Fibroblast of skin of right biceps (primary cell): ENCODE results near the gene GALNT2.

Experiments used
- DNase-seq: peaks from one replicate; pipeline ENCODE4 v3.0.0-alpha.2; 2013

GALNT2 gene

DNA sequence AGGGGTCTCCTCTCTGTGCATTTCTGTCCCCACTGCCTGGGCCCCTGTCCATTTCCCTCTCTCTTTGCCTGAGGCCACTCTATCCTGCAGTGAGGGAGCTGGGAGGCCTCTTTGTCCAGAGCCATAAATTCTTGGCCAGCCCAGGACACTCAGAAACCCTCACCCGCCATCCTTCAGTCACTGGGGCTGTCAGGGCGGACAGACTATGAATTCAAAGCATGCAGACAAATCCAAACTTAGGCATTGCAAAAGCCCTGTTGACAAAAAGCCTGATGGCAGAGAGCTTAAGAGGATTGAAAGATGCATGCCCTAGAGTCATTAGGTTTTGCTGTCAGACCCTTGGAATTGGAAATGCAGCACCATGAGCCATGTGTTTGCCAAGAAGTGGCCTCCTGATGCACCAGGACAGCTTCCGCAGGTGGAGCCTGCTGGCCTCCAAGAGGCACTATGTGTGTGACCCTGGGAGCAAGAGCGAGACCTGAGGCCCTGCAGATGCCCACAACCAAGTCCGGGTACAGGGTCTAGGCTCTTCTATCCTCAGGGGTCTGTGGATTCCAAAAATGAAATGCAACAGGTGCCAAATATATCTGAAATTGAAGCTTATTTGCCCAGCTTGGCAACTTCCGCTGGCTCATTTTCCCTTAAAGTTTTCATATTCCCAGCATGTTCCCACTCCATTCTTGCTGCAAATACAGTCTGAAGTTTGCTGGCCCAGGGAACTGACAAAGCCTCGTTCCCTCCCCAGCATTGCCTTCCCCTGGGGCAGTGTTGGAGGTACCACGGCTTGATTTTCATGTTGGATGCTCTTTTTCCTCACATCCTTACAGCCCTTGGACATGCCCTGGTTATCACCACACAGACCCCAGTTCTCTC is 181.2 kb downstream of the GALNT2 start:
- DNase-seq, result no peak

DNA sequence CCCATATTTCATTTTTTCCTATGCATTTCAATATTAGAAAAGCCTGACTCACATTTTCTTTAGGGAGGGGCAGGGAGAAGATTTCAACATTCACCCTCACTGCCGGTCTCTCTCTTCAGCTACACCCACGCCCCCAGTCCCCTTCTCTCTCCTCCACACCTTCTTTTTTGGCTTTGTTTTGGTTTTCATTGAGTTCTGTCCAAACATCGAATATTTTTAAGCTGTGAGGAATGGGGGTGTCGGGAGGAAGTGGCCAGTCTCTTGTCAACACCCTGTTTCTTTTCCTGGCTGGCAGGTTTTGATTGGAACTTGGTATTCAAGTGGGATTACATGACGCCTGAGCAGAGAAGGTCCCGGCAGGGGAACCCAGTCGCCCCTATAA is 181.8 kb downstream of the GALNT2 start:
- no peak for DNase-seq

DNA sequence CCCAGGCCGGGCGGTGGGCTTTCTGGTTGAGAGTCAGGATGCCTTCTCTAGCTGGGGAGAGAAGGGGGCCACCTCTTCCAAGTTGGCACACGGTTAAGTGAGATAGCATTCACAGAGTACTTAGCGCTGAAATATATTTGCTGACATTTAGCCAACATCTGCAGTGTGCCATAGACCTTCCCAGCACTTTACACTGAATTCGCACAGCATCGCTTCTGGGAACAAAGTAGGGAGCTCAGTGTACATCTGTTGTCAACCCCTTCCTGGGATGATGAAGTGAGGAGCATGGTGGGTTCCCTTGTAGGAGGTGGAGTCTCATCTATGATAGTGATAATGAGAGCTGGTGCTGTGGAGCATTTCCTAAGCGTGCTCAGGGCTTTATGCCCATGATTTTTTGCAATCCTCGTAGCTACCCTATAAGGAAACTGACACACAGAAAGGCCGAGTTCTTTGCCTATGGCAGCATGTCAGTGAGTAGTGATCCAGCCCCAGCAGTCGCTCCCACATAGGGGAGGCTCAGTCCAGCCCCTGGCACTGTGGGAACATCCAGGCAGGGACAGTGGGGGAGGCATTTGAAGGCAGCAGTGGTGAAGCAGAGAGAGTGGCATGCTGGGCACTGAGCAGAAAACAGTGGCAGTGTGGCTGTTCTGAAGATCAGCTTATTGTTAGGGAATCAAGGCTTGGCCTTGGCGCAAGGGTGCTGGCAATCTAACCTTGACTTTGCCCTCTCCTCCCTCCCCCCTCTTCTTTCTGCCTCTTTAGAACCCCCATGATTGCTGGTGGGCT is 182.8 kb downstream of the GALNT2 start:
- DNase-seq, result no peak

DNA sequence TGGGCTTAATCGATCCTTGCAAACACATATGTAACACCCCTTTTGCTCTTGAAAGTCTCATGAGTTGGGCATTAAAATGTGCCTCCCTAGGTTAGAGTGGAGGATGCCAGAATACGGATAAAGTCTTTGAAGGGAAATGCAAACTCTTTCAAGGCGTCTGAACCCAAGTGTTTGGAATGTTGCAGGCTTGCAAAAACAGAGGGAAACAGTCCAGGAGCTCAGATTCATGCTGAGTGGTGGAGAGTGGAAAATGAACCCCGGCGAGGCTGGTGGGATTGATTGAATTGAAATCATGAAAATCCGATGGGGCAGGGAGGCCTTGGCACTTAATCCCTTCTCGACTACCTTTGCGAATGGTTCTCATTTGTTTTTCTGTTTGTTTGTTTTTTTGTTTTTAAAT is 183.6 kb downstream of the GALNT2 start:
- DNase-seq, result no peak

DNA sequence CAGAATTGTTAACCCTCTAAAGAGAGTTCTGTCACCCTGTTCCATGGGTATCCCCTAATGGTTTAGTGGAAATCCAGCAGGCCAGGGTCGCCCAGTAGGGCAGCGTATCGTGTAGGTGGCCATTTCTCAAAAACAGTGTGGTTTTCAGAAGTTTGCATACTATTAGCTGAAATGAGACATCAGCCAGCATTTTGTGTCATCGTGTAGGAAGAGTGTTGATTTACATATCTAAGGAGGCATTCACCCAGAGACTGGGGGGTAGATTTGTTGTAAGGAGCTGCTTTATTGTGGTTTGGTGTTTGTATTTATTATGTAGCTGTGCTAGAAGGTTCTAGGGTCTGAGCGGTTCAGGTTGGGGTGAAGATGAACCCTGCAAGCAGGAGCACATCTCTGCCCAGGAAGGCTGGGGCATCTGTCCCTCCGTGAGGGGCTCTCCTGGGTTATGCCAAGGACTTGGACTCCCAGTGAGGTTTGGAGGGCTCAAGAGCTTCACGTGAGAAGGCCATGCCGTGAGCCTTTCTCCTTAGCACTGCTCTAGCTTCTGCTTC is 184.7 kb downstream of the GALNT2 start:
- DNase-seq, result no peak

DNA sequence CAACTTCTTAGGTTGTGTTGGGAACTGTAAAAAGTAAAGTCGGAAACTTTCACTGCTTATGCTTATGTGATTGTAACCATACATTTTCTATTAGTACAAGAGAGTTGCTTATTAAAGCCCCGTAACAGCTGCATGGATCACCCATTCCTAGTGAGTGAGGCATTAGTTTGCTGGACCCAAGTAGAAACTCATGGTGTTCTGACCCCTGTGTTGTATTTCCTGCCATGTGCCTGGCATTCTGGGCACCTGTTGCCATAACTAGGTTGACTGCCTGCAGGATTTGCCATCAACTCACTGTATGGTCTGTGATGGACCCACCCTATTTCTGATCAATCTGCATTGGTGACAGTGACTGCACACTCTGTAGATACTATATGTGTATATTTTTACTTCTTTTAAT is 186.1 kb downstream of the GALNT2 start:
- no peak for DNase-seq

DNA sequence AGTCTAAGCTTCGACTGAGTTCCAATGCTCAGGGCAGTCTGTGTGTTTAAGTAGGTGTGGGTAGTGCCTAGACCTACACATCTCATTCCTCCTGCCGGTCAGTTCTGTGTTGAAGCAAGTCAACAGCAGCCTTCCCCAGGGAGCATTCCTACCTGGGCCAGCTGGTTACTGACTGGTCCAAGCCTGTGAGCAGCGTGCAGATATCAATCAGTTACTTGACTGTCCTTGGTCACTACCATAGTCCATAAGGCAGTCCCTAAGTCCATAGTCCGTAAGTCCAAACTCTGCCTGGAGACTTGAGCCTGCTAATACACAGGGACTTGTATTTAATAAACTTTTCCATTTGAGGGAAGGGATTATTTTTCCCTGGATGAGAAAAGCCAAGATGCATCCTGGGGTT is 187.2 kb downstream of the GALNT2 start:
- no peak for DNase-seq

DNA sequence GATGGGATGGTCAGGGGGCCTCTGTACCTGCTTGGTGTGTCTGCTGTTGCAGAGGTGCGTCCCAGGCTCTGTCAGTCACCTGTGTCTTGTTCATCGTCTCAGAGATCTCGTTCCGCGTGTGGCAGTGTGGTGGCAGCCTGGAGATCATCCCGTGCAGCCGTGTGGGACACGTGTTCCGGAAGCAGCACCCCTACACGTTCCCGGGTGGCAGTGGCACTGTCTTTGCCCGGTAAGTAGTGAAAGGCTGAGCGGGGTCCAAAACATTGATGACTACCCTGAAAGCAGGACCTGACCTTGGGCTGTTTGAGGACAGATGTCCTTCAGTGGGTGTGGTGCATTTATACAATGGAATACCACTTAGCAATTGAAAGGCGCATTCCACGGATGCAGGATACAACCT is 188.1 kb downstream of the GALNT2 start:
- no peak for DNase-seq

DNA sequence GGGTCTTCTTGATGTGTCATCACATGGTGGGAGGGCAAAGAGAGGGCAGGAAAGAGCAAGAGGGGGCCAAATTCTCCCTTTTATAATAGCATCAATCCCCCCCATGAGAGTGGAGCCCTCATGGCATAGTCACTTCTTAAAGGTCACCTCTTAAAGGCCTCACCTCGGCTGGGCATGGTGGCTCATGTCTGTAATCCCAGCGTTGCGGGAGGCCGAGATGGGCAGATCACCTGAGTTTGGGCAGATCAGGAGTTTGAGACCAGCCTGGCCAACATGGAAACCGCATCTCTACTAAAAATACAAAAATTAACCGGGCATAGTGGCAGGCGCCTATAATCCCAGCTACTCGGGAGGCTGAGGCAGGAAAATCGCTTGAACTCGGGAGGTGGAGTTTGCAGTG is 189.0 kb downstream of the GALNT2 start:
- DNase-seq, result no peak

DNA sequence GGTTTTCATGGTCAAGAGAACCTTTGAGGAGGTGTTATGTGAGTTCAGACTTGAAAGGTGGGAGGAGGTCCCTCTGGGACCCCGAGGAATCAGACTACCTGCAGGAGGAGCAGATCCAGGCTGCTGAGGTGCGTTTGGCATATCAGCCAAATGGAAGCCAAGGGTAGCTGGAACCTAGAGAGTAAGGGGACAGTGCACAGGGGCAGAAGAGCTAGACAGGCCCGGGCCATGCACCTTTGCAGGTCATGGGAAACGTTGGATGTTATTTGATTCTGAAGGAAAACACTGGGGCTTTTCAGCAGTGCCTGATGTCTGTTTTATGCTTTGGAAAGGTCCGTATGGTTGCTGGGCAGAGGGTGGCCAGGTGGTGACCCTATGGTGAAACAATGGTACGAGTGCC is 189.9 kb downstream of the GALNT2 start:
- DNase-seq, result no peak

DNA sequence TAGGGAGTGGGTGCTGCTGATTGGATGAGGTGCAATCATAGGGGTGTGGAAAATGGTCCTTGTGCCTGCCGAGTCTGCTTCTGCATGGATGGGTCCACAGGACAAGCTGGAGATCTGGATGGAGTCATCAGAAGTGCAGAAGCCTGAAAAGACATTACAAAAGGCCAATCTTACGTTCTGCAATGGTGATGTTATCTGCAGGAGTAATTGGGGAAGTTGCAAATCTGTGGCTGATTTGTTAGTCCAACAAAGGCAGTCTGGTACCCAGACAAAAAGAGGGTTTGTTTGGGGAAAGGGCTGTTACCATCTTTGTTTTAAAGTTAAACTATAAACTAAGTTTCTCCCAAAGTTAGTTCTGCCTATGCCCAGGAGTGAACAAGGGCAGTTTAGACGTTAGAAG is 192.6 kb downstream of the GALNT2 start:
- DNase-seq, result no peak

DNA sequence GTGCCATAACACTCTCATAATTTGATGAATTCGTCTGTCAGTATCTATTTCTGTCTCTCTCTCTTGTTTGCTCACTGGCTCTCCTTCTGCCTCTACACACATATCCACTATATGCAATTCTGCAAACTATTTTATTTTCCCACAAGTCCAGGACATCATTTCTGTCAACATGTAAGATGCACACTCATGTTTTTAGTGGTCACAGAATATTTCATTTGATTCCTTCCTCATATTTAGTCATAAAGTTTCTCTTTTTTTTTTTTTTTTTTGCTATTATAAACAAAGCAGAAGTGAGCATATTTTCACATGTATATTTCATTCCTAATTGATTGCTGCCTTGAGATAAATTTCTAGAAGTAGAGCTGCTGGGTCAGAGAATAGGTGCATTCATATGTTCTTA is 193.8 kb downstream of the GALNT2 start:
- DNase-seq, result no peak

DNA sequence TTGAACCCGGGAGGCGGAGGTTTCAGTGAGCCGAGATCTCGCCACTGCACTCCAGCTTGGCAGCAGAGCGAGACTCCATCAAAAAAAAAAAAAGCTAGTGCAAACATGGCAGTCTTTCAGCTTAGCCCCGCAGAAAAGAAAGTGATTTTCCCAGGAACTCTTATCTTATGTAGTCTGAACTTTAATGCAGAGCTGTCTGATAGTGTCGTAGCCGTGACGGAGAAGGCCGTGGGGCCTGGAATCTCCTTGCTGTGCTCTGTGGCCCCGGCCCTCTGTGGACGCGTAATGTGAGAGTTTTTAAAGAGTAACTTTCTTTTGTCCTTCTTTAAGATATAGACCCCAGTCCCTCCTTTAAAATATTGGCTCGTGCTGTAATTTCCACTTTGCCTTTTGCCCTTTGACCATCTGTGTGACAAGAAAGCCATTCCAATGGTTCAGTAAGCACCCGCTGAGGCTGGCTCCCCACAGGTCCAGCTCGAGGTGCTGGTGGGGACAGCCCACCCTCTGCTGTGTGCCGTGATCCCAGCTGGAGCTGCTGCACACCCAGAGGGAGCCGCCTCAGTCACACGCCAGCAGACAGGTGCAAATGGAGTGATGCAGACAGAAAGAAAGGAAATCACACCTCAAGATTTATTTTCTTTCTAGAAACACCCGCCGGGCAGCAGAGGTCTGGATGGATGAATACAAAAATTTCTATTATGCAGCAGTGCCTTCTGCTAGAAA is 195.1 kb downstream of the GALNT2 start:
- DNase-seq, result no peak

DNA sequence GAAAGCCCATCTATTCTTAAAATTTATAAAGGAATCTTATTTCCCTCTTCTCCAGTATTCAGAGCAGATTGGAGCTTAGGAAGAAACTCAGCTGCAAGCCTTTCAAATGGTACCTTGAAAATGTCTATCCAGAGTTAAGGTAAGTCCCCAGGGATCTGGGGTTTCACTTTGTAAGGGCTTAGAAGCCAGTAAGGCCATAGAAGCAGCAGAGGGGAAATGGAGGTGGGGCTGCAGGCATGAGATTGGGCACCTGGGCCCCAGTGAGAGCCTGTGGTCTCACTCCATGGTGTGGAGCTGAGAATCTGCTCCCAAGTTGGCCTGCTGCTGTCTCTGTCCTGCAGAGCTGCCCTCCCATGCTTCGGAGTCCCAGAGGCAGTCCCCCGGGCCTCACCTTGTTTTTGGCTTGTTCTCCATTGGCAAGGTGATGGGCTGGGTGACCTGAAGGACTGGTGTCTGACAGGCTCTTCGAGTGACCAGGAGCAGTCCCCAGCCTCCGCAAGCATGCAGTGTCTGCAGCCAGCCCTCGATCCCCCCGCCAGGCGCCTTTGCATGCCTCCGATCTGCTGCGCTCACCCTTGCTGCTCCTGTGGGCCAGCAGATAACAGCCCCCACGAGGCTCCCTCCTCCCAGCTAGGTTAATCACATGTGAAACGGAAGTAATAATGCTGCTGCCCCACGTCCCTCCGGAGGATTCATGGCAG is 196.0 kb downstream of the GALNT2 start:
- no peak for DNase-seq

DNA sequence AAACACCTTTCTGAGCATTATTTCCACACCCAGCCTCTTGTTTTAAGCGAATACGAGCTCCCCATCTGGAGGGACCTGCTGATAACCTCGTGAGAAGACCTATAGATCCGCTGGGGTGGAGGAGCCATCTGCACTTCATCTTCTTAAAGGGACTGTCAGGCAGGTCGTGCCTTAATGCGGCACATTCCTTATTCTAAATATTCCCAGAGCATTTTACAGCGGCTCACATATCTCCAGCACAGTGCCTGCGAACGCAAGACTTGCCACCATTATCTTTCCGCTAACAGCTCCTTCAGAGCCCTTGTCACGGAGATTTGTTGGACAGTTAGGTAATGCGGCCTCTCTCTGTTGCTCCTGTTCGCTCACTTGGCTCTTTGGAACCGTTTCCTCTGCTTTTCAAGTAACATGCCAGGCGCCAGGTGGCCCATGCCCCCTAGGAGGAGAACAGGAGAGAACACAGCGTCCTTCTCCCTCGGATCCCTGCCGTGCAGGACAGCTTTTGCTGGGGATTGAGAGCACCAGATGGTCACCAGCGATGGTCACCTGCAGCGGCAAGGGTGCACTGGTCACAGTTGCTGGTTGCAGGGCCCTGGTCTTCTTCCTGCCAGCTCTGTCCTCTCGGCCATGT is 196.6 kb downstream of the GALNT2 start:
- no peak for DNase-seq

DNA sequence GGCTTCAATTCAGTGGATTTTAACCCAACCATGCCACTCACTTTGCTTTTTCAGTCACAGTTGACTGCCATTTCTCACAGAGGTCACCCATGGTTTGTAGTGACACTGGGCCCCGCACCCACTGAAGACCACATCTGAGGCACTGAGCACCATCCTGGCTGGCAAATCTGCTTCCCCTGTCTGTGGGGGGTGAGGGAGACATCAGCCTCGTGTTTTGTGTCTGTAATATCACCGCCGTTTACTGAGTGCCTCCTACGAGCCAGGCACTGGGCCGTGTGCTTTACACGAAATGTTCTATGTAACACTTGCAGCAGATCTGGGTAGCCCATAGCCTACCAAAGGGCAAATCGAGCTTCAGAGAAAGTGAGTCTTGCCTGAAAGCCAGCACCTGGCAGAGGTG is 197.3 kb downstream of the GALNT2 start:
- no peak for DNase-seq

DNA sequence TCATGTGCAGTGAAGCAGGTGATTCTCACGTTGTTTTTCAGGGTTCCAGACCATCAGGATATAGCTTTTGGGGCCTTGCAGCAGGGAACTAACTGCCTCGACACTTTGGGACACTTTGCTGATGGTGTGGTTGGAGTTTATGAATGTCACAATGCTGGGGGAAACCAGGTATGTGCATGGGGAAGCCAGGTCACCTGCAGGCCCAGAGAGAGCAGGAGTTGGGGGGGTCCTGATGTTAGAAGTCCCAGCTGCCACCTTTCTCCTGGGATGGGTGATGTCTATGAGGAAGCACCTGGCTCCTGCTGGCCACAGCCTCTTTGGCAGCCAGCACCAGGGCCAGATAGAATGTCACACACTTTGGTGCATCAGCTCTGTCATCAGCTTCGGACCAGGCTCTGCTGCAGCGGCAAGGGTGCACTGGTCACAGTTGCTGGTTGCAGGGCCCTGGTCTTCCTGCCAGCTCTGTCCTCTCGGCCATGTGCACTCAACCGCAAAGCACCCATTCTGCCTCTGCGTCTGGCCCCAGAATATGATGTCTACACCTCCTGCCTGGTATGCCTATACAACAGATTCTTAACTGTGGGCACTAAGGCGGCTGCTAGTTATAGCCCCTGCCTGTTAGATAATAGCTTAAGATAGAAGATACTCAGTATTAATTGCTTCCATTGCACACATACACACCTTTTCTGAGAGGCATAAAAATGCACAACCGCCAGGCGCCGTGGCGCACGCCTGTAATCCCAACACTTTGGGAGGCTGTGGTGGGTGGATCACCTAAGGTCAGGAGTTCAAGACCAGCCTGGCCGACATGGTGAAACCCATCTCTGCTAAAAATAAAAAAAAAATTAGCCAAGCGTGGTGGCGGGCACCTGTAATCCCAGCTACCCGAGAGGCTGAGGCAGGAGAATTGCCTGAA is 198.4 kb downstream of the GALNT2 start:
- DNase-seq, result no peak

DNA sequence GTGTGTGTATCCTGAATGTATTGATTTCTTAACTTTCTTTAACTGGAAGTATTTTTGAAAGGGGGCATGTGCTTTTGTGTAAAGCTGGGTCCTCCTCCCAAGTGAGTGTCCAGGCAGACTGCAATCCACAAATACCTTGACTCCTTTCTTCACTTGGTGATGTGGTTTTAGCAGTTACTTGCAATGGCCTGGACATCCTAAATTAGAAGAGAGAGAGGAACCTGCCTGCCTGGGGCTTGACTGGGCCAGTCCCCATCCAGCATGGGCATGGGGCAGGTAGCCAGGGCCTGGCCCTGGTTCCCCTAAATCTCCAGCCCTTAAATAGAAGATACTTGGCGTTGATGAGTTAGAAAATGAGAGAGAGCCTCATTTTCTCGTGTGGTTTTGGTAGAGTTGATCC is 199.4 kb downstream of the GALNT2 start:
- no peak for DNase-seq

DNA sequence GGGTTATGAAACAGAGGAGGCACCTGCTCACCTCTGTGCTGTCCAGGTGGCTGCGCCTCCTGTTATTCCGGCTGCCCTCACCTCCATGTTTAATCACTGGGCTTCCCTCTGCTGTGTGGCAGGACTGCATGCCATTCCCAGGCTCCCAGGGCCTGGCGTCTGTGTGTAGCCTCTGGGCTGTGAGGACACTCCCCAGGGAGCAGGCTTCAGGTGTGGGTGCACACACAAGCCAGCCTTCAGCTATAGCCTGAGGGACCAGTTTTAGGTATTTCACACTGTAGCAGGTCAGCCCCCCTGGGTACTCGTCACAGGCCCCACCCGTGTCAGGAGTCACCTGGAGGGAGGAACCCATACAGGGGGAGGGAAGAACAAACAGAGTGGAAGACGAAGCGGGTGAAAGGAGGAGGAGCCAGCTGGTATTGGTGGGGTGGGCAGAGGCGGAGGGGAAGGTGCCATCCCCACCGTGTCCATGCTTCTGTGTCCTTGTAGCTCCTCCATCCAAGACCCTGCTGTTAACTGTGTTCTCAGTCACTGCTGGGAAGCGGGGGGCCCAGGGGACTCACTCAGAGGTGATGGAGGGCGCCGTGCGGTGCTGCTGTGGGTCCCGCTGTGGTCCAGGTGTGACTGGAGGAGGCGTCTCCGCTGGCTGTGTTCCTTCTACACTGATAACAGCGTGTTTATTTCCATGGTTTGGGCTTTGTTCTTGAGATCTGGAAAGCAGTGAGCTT is 200.5 kb downstream of the GALNT2 start:
- DNase-seq, result no peak
